Upper lobe of left lung (tissue), 4 donors: ENCODE results near the gene ADTRP.

Source experiments
- POLR2AphosphoS5 ChIP-seq, 2 donors: sonication (generic); formaldehyde crosslinking; IDR thresholded peaks; one replicate each; pipeline ENCODE4 v1.5.1; 2017; ENCODE audit warnings: antibody characterized with exemption in 2 of 2
- TF ChIP-seq, protein P1 (sequence below), 6 experiments: fragments of 450-650 bp in 4 of 6; fragments of 200-600 bp in 2 of 6; sonication (generic) in 2 of 6; IDR thresholded peaks; one replicate each; pipeline ENCODE4 v1.5.1; 2016 to 2019; ENCODE audit warnings: antibody characterized with exemption in 6 of 6

- TF ChIP-seq, protein P1, sequence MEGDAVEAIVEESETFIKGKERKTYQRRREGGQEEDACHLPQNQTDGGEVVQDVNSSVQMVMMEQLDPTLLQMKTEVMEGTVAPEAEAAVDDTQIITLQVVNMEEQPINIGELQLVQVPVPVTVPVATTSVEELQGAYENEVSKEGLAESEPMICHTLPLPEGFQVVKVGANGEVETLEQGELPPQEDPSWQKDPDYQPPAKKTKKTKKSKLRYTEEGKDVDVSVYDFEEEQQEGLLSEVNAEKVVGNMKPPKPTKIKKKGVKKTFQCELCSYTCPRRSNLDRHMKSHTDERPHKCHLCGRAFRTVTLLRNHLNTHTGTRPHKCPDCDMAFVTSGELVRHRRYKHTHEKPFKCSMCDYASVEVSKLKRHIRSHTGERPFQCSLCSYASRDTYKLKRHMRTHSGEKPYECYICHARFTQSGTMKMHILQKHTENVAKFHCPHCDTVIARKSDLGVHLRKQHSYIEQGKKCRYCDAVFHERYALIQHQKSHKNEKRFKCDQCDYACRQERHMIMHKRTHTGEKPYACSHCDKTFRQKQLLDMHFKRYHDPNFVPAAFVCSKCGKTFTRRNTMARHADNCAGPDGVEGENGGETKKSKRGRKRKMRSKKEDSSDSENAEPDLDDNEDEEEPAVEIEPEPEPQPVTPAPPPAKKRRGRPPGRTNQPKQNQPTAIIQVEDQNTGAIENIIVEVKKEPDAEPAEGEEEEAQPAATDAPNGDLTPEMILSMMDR (IDR thresholded peaks at IDR 0.05) = no peak
- no peak for TF ChIP-seq POLR2AphosphoS5 (IDR thresholded peaks at IDR 0.05)
Measured at GRCh38 chr6:11756292-11756691, 22.3 kb downstream of the ADTRP start.
